Fibroblast of skin of abdomen (primary cell): ENCODE data around the gene SELENOO.

Source experiments
- DNase-seq: peaks from one replicate; pipeline ENCODE4 v3.0.0-alpha.2; 2013

SELENOO gene

GRCh38 chr22:50256258-50256862 is 55.5 kb downstream of the SELENOO start:
- no peak for DNase-seq

- DNase-seq, result no peak
These were observed 56.2 kb downstream of the SELENOO start for GRCh38 chr22:50257041-50257440.

DNA sequence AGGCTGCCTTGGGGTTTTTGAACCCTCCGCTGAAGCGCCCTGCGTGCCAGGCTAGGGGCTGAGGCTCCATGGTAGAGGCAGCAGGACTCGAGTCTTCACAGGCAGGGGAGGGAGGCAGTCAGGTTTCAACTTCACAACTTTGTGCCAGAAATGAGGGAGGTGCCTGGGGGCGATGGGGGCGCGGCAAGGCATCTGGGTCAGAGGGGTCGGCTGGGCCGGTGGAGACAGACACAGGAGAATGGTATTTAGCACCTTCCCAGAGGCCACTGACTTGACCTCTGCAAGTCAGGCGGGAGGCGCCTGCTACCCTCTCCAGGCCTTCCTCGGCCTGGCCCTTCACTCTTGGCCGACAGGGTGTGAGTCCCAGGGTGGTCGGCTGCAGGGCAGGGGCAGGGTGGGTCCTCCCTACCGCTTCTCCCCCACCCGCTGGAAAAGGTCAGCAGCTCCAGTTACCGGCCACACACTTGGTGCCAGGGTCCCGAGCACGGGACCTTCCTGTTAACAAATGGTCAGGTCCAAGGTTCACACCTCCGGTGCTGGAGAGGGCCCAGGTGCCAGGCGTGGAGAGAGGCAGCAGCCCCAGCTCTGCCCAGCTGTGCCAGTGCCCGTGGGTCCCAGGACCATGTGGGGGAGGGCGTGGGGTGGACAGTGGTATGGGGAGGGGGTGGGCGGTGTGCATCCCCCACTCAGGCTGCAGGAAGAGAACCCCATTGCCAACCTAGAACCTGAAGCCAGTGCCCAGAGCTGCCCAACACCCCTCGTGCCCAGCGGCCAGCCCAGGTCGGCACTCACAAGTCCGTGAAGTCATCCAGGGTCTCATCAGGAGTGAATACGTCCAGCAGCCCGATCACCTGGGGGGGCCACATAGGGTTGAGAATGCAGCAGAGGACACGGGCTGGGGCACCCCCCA is 56.9 kb downstream of the SELENOO start:
- no peak for DNase-seq

- DNase-seq, result no peak
These were observed 57.8 kb downstream of the SELENOO start for GRCh38 chr22:50258361-50259292.

GRCh38 chr22:50259302-50259701 is 58.5 kb downstream of the SELENOO start:
- no peak for DNase-seq

GRCh38 chr22:50260434-50260800 is 59.6 kb downstream of the SELENOO start:
- no peak for DNase-seq

DNA sequence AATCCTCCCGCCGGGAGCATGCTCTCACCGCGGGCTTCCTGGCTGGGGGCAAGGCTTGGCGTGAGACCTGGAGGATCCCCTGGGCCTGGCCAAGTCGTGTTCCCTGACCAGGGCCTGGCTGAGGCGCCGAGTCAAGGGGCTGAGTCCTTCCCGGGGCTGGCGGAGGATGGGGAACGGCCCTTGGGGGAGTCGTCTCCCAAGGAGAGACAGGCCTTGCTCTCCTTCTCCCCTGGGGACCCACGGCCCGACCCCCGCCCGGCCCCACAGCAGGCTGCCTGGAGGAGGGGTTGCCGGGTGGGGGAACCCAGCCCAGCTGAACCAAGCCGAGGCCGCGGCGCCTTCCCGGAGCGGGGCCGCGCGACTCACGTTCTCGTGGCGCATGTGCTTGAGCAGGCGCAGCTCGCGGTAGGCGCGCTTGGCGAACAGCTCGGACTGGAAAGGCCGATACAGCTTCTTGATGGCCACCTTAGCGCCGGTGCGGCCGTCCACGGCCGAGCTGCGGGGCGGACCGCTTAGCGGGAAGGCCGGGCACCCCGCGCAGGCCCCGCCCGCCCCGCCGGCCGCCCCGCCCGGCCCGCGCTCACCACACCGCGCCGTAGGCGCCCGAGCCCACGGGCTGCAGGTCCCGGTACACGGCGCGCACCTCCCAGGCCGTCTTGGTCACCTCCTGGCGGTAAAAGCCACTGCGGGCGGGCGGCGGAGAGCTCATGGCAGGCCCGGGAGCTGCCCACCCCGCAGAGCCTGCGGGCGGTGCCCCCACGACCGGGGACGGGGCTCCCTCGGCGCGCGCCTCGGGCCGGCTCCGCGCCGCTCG is 60.2 kb downstream of the SELENOO start:
- peak; percentile 61 for DNase-seq

DNA sequence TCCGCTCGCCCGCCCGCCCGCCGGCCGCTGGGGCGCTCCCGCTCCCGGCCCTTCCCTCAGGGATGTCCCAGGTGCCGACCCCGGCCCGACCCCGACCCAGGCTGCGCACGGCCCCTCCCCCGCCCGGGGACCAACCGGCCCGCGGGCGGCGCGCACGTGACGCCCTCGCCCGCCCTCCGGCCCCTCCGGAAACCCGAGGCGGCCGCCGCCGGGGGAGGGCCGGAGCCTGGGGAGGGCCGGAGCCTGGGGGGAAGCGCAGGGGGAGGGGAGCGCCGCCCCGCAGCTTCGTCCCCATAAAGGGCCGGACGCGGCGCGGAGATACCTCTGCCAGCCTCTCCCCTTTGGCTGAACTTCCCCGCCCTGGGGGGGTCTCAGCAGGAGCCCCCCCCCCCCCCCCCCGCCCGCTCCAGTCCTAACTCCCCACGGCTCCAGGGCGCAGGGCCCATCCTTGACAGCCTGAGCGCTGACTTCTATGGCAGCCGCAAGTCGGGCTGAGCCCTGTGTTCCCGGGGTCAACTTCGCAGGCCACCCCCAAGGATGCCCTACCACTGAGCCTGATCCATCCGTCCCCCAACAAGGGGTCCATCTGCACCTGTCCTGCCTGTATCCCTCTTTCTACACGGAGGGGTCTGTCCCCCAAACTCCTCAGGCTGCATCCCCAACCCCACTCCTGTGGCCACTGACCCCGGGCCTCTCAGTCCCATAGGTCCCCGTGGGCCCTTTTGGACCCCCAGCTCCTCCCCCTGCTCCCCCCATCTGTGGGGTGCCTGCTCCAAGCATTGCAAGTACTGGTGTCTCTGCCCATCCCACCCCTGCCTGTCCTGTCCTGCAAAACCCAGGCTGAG is 61.0 kb downstream of the SELENOO start, which contains the start of gene MAPK12:
TSS of gene MAPK12 (minus strand) at position 69 of the 845 bp plus-strand sequence. CDS start 174 bp downstream, outside the sequence.
- peak; percentile 48 for DNase-seq

DNA sequence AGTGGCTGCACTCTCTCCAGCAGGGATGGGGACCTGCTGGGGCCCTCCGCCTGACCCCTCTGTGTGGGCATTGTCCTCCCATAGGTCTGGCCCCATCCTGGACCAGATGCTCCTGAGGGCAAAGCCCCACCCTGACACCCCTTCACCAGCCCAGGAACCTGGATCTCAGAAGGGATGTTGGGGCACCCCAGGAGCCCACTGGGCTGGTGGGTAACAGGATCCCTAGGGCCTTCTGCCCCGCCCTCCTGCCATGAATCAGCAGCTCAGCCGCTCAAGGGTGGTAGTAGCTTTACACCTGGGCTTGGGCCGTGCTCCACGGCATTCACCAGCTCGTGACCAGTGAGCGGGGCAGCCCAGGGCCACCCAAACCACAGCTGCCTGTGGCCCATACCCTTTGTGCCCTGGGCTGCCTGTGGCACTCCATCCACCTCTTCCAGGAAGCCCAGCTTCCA is 61.7 kb downstream of the SELENOO start:
- DNase-seq, result no peak

DNA sequence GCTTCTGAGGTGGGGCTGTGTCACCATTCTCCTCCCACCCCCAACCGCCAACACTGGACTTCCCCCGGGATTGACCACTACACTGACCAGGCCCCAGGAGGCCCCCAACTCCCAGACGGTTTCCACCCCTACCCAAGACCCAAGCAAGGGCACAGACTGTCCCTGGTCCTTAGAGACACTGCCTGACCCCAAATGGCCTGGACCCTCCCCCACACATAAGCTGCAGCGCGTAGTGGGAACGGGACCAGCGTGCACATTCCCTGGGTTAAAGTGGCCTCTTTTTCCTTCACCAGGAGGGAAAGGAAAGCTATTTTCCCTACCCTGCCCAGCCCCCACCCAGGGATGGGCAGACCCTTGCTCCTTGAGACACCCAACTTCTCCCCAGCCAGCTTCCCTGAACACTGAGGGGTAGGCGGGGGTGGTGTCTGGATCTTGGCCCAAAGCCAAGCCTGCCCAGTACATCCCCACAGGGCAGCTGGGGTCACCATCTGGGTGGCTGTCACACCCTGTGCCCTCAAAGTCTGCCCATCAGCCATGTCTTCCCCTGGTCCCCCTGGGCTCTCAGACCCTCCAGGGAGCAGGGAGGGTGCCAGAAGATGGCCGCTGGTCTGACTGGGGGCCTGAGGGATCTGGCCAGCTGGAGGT is 62.3 kb downstream of the SELENOO start:
- DNase-seq, result no peak

GRCh38 chr22:50264104-50264745 is 63.4 kb downstream of the SELENOO start:
- no peak for DNase-seq

GRCh38 chr22:50264946-50265669 is 64.3 kb downstream of the SELENOO start:
- DNase-seq, result no peak

GRCh38 chr22:50266994-50267393 is 66.2 kb downstream of the SELENOO start:
- no peak for DNase-seq
